GM18868 (cell line): ENCODE data around the gene VPS35L.

Experiments
- ATAC-seq: cut with Tn5 transposase; IDR thresholded peaks from one replicate; pipeline ENCODE4 v1.9.1; 2021; ENCODE audit warnings: mild to moderate bottlenecking, moderate library complexity; ENCODE audit not compliant: unreplicated experiment

VPS35L gene

GRCh38 chr16:19589771-19590302 lies 34.3 kb downstream of the VPS35L start:
- no peak for ATAC-seq

GRCh38 chr16:19595043-19595767 lies 39.7 kb downstream of the VPS35L start:
- ATAC-seq, result no peak

- ATAC-seq, result no peak
These were observed 43.5 kb downstream of the VPS35L start for GRCh38 chr16:19598805-19599510.

GRCh38 chr16:19599968-19600716 lies 44.6 kb downstream of the VPS35L start:
- no peak for ATAC-seq

GRCh38 chr16:19601083-19601976 lies 45.8 kb downstream of the VPS35L start:
- no peak for ATAC-seq

GRCh38 chr16:19604911-19605310 lies 49.4 kb downstream of the VPS35L start:
- ATAC-seq, result no peak

- no peak for ATAC-seq
These were observed 50.2 kb downstream of the VPS35L start for GRCh38 chr16:19605701-19606100.

- ATAC-seq, result no peak
These were observed 52.2 kb downstream of the VPS35L start for GRCh38 chr16:19607616-19608280.

- ATAC-seq, result no peak
These were observed 53.9 kb downstream of the VPS35L start for GRCh38 chr16:19609359-19609758.

GRCh38 chr16:19610200-19610599 lies 54.7 kb downstream of the VPS35L start:
- no peak for ATAC-seq

- no peak for ATAC-seq
These were observed 58.3 kb downstream of the VPS35L start for GRCh38 chr16:19613834-19614233.

- ATAC-seq, result no peak
These were observed 60.7 kb downstream of the VPS35L start for GRCh38 chr16:19616241-19616640.

GRCh38 chr16:19618876-19619275 lies 63.4 kb downstream of the VPS35L start:
- no peak for ATAC-seq

GRCh38 chr16:19621445-19621844 lies 65.9 kb downstream of the VPS35L start:
- ATAC-seq, result no peak

GRCh38 chr16:19625039-19625438 lies 69.5 kb downstream of the VPS35L start:
- ATAC-seq, result no peak

GRCh38 chr16:19636436-19637267 lies 81.1 kb downstream of the VPS35L start:
- no peak for ATAC-seq

GRCh38 chr16:19639986-19640421 lies 84.5 kb downstream of the VPS35L start:
- no peak for ATAC-seq

GRCh38 chr16:19642501-19642900 lies 87.0 kb downstream of the VPS35L start:
- ATAC-seq, result no peak

- ATAC-seq, result no peak
These were observed 89.4 kb downstream of the VPS35L start for GRCh38 chr16:19644877-19645276.
